Retinal pigment epithelial cell (primary cell): ENCODE results near the gene SCIN.

Experiments
- DNase-seq: peaks from one replicate; pipeline ENCODE4 v3.0.0-alpha.2; 2010; ENCODE audit warnings: low read depth
- H3K4me3 ChIP-seq: 2 replicates; pipeline ENCODE4 v1.5.1; 2011; ENCODE audit warnings: mild to moderate bottlenecking, low read length, control low read depth, moderate library complexity
- TF ChIP-seq, protein P1 (sequence below): conservative IDR thresholded peaks from 2 replicates; pipeline ENCODE4 v1.5.1; 2011; ENCODE audit warnings: low read depth, low read length, control low read depth, inconsistent platforms

Gene SCIN

DNA sequence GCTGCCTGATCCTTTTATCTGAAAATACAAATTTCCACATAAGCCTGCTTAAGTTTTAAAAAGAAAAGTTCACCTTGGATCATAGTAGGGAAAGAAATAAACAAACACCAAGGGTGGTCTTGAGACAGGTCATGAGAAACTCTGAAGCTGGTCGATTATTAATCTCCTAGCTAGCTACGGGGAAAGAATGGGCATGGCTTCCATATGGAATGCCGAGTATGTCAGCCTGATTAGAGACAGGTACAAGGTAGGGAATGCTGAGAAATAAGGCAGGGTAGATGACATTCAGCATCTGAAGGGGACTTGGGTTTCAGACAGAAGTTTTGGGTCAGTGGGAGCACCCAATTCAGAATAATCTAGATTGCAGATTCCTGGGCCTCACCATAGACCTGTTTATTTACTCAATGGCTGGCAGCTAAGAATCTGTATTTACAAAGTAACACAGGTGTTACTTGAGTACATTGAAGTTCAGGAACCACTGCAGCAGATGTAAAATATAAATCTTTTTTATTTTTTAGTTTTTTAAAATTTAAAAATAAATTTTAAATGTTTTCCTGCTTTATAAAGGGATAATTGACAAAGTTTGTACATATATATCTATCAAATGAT lies 49.0 kb downstream of the SCIN start:
- TF ChIP-seq, protein P1, sequence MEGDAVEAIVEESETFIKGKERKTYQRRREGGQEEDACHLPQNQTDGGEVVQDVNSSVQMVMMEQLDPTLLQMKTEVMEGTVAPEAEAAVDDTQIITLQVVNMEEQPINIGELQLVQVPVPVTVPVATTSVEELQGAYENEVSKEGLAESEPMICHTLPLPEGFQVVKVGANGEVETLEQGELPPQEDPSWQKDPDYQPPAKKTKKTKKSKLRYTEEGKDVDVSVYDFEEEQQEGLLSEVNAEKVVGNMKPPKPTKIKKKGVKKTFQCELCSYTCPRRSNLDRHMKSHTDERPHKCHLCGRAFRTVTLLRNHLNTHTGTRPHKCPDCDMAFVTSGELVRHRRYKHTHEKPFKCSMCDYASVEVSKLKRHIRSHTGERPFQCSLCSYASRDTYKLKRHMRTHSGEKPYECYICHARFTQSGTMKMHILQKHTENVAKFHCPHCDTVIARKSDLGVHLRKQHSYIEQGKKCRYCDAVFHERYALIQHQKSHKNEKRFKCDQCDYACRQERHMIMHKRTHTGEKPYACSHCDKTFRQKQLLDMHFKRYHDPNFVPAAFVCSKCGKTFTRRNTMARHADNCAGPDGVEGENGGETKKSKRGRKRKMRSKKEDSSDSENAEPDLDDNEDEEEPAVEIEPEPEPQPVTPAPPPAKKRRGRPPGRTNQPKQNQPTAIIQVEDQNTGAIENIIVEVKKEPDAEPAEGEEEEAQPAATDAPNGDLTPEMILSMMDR: no peak
- H3K4me3 ChIP-seq: no peak overlapping the region
- no peak for DNase-seq

DNA sequence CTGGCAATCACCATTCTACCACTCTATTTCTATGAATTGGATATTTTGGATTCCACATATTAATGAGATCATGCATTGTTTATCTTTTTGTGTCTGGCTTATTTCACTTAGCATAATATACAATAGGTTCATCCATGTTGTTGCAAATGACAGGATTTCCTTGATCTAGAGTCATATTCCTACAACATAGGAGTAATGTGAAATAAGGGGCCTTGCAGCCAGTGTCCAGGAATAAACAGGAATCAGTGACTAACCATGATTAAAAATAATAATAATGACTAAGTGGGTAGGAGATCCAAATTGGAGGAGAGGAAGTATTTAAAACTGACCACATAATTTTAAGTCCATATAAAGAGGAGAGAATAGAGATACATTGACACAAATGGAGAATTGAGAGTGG lies 49.9 kb downstream of the SCIN start:
- TF ChIP-seq, protein P1: no peak
- no peak overlapping the region for H3K4me3 ChIP-seq

DNA sequence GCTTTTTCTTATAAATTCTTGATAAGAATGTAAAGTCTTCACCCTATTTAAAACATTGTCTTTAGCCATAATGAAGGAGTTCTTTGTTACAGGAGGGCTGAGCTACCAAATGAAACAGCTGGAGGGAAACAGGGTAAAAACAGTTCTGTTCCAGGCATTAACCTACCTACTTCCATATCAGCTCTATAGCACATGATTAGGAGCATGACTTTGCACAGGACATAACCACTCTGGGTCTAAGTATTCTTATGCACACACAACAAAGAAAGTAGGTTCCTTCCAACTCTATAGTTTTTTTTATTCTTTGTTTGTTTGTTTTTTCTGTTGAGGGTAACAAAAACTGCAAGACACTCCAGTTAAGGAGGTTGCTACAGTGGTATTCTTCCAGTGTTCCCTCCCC lies 52.7 kb downstream of the SCIN start:
- DNase-seq: no peak
- H3K4me3 ChIP-seq: no peak overlapping the region
- TF ChIP-seq, protein P1: no peak

More for the DNA sequence above, 49.9 kb downstream of the SCIN start:
- no peak for DNase-seq

DNA sequence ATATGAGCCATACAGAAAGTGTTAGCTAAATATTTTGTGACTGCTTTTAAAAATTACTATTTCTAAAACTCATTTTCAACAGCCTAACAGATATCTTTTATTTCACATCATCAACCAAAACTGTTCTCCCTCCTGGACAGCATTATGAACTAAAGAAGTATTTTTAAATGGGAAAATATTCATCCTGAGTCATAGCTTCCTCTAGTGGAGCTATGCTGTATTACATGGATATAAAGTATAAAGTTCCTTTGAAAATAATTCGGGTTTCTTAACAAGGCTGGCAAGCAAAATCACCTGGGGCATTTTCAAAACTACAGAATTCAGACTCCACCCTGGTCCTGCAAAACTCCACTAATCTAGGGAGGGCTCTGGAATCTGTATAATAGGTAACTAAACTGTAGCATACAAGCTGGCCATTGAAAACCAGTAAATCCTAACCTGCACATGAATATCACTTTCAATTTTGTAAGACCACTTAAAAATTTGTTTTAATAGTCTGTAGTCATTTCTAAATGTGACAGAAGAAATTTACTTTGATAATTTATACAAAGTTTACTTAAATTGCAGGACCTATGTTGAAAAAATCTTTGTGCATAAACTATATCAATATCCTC lies 53.5 kb downstream of the SCIN start:
- TF ChIP-seq, protein P1: peak; percentile 77
- no peak overlapping the region for H3K4me3 ChIP-seq
- DNase-seq: no peak

DNA sequence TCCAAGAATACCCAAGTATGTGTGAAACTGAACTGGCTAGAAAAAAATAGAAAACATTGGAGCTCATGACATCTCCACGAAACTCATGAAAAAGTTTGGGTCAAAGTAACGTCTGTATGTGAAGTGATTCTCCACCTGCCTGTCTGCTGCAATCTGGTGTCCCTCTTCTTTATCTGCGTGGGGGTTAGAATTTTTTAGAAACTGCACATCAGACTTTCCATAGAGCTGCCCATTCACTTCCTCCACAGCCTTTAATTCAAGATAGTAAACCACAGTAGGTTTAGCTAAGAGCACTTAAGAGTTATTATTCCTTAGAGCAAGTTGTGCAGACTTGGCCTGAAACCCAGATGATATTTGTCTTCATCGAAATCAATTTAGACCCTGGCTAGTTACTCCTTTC lies 55.3 kb downstream of the SCIN start:
- TF ChIP-seq, protein P1: no peak
- H3K4me3 ChIP-seq: no peak overlapping the region
- DNase-seq: no peak

DNA sequence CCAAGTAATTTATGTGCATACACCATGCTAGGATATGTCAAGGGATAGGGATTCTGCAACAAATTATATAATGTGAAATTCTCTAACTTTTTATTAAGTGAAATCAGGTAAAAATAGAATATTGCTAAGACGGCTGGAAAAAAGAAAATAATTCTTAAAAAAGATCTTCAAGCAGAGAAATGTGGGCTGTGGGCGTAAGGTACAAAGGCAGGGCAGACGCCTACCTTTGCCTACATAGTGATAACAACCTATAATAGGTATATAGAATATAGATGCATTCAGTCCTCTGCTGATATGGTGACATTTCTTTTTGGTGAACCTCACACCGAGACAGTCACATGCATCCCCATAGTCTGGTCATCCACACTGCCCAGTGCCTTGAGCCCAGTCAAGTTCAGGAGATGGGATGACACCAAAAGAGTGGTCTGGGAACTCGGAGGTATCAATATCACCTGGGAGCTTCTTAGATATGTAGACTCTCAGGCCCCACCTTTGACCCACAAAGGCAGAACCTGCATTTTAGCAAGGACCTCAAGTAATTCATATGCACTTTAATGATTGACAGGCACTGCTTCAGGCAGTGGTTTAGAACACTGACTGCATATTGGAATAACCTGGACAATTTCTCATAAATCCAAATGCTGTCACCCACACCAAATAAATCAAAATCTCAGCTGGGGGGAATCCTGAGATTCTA lies 59.4 kb downstream of the SCIN start:
- DNase-seq: no peak
- TF ChIP-seq, protein P1: no peak

DNA sequence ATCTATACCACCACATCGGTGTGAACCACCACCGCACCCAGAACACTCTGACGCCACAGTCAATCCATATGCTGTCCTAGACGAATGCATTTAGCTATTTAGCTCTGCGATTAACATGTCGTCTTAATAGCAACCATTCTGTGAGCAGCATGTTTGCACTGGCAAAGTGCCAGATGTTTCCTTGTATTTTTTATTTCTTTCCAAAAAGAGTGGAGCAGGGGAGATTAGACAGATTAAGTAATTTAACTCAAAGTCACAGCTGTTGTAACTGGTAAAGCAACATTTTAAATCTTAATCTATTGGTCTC lies 59.9 kb downstream of the SCIN start:
- TF ChIP-seq, protein P1: no peak
- no peak overlapping the region for H3K4me3 ChIP-seq
- no peak for DNase-seq

More for the DNA sequence above, 59.4 kb downstream of the SCIN start:
- H3K4me3 ChIP-seq: no peak overlapping the region
